ENCODE data around the gene CCND2.

Gene CCND2

GRCh38 chr12:4279198-4279690 is 5.7 kb downstream of the CCND2 start:
- H3K9ac ChIP-seq (ENCODE audit: low read depth, low read length, poor library complexity): no peak overlapping the region
- no peak overlapping the region for H2AK5ac ChIP-seq (ENCODE audit: low read depth, low read length)
- no peak overlapping the region for H2BK15ac ChIP-seq (ENCODE audit: low read length)
- H3K36me3 ChIP-seq (replicated peaks in 1 of 2; ENCODE audit: control insufficient read depth in 2 of 2, insufficient read depth in 2 of 2, low read length in 2 of 2): peaks cover 59 to 88% of the 10 kb centered on the region in 2 donors
- no peak overlapping the region for H3K14ac ChIP-seq (ENCODE audit: low read length)
- no peak overlapping the region for H4K91ac ChIP-seq (ENCODE audit: low read depth, low read length, poor library complexity)
- no peak overlapping the region for H2BK120ac ChIP-seq (ENCODE audit: low read depth, low read length)
- no peak overlapping the region for H2BK12ac ChIP-seq (ENCODE audit: low read length)
- H3K23ac ChIP-seq (ENCODE audit: low read depth, low read length, poor library complexity): no peak overlapping the region
- no peak overlapping the region for H2AFZ ChIP-seq (ENCODE audit: low read length)
- WGBS, 2 donors (ENCODE audit: extremely low coverage in 2 of 2, insufficient read length in 2 of 2, insufficient replicate concordance in 1 of 2): no CpG with 5 or more reads among the region's 10 CpGs
- no peaks in the 10 kb centered on the region for H3K27me3 ChIP-seq (ENCODE audit: control insufficient read depth in 3 of 3, insufficient read depth in 3 of 3, low read depth in 1 of 3, low read length in 3 of 3)
- H3K4ac ChIP-seq (ENCODE audit: low read length): no peak overlapping the region
- no peak overlapping the region for H4K8ac ChIP-seq (ENCODE audit: low read depth, low read length)
- peaks cover 17% of the 10 kb centered on the region for H3K79me1 ChIP-seq (ENCODE audit: low read depth, low read length)
- no peak overlapping the region for H2BK5ac ChIP-seq (ENCODE audit: low read length)
- H3K9me3 ChIP-seq (replicated peaks in 1 of 2; ENCODE audit: control insufficient read depth in 2 of 2, insufficient read depth in 1 of 2, low read depth in 1 of 2, low read length in 2 of 2): no peaks in the 10 kb centered on the region
- no peak overlapping the region for H3K18ac ChIP-seq (ENCODE audit: low read length)
- peaks cover 37 to 49% of the 10 kb centered on the region in 2 donors for H3K4me1 ChIP-seq (ENCODE audit: control insufficient read depth in 2 of 2, insufficient read depth in 1 of 2, low read depth in 1 of 2, low read length in 2 of 2)
- H3K4me3 ChIP-seq (ENCODE audit: low read length in 2 of 2): no peak overlapping the region
- H3K27ac ChIP-seq (replicated peaks; ENCODE audit: low read length): no peak overlapping the region
- no peak for DNase-seq (ENCODE audit: low spot score)
- no peak overlapping the region for H3K4me2 ChIP-seq (ENCODE audit: insufficient read depth, low read length, poor library complexity, severe bottlenecking)

GRCh38 chr12:4280351-4281163 is 7.0 kb downstream of the CCND2 start:
- H2AK5ac ChIP-seq (ENCODE audit: low read depth, low read length): no peak overlapping the region
- no peak overlapping the region for H3K4me3 ChIP-seq (ENCODE audit: low read length in 2 of 2)
- H2BK5ac ChIP-seq (ENCODE audit: low read length): no peak overlapping the region
- H3K4me1 ChIP-seq (ENCODE audit: control insufficient read depth in 2 of 2, insufficient read depth in 1 of 2, low read depth in 1 of 2, low read length in 2 of 2): peaks cover 41 to 49% of the 10 kb centered on the region in 2 donors
- no peak overlapping the region for H4K91ac ChIP-seq (ENCODE audit: low read depth, low read length, poor library complexity)
- H3K9me3 ChIP-seq (replicated peaks in 1 of 2; ENCODE audit: control insufficient read depth in 2 of 2, insufficient read depth in 1 of 2, low read depth in 1 of 2, low read length in 2 of 2): no peaks in the 10 kb centered on the region
- no peak overlapping the region for H2BK15ac ChIP-seq (ENCODE audit: low read length)
- H3K23ac ChIP-seq (ENCODE audit: low read depth, low read length, poor library complexity): no peak overlapping the region
- H2BK12ac ChIP-seq (ENCODE audit: low read length): no peak overlapping the region
- H3K36me3 ChIP-seq (replicated peaks in 1 of 2; ENCODE audit: control insufficient read depth in 2 of 2, insufficient read depth in 2 of 2, low read length in 2 of 2): peaks cover 67 to 99% of the 10 kb centered on the region in 2 donors
- H3K79me1 ChIP-seq (ENCODE audit: low read depth, low read length): peaks cover 18% of the 10 kb centered on the region
- H3K4ac ChIP-seq (ENCODE audit: low read length): no peak overlapping the region
- no peak overlapping the region for H3K18ac ChIP-seq (ENCODE audit: low read length)
- no peak overlapping the region for H3K9ac ChIP-seq (ENCODE audit: low read depth, low read length, poor library complexity)
- H3K4me2 ChIP-seq (ENCODE audit: insufficient read depth, low read length, poor library complexity, severe bottlenecking): no peak overlapping the region
- no peak overlapping the region for H3K14ac ChIP-seq (ENCODE audit: low read length)
- no peak overlapping the region for H2BK120ac ChIP-seq (ENCODE audit: low read depth, low read length)
- H3K27me3 ChIP-seq (ENCODE audit: control insufficient read depth in 3 of 3, insufficient read depth in 3 of 3, low read depth in 1 of 3, low read length in 3 of 3): no peaks in the 10 kb centered on the region
- H3K27ac ChIP-seq (replicated peaks; ENCODE audit: low read length): no peak overlapping the region
- WGBS, 2 donors (ENCODE audit: extremely low coverage in 2 of 2, insufficient read length in 2 of 2, insufficient replicate concordance in 1 of 2): no CpG with 5 or more reads among the region's 15 CpGs
- DNase-seq (ENCODE audit: low spot score): no peak
- H2AFZ ChIP-seq (ENCODE audit: low read length): no peak overlapping the region
- H4K8ac ChIP-seq (ENCODE audit: low read depth, low read length): no peak overlapping the region

GRCh38 chr12:4281173-4281654 is 7.7 kb downstream of the CCND2 start:
- H3K9me3 ChIP-seq (replicated peaks in 1 of 2; ENCODE audit: control insufficient read depth in 2 of 2, insufficient read depth in 1 of 2, low read depth in 1 of 2, low read length in 2 of 2): no peaks in the 10 kb centered on the region
- H3K18ac ChIP-seq (ENCODE audit: low read length): no peak overlapping the region
- H3K4me1 ChIP-seq (ENCODE audit: control insufficient read depth in 2 of 2, insufficient read depth in 1 of 2, low read depth in 1 of 2, low read length in 2 of 2): peaks cover 40 to 46% of the 10 kb centered on the region in 2 donors
- H3K4me2 ChIP-seq (ENCODE audit: insufficient read depth, low read length, poor library complexity, severe bottlenecking): no peak overlapping the region
- H4K91ac ChIP-seq (ENCODE audit: low read depth, low read length, poor library complexity): no peak overlapping the region
- no peak overlapping the region for H3K4me3 ChIP-seq (ENCODE audit: low read length in 2 of 2)
- H3K4ac ChIP-seq (ENCODE audit: low read length): no peak overlapping the region
- H2AK5ac ChIP-seq (ENCODE audit: low read depth, low read length): no peak overlapping the region
- no peak overlapping the region for H2BK5ac ChIP-seq (ENCODE audit: low read length)
- H3K79me1 ChIP-seq (ENCODE audit: low read depth, low read length): peaks cover 19% of the 10 kb centered on the region
- no peaks in the 10 kb centered on the region for H3K27me3 ChIP-seq (ENCODE audit: control insufficient read depth in 3 of 3, insufficient read depth in 3 of 3, low read depth in 1 of 3, low read length in 3 of 3)
- H3K23ac ChIP-seq (ENCODE audit: low read depth, low read length, poor library complexity): no peak overlapping the region
- no peak overlapping the region for H4K8ac ChIP-seq (ENCODE audit: low read depth, low read length)
- H3K14ac ChIP-seq (ENCODE audit: low read length): no peak overlapping the region
- no peak overlapping the region for H3K27ac ChIP-seq (replicated peaks; ENCODE audit: low read length)
- WGBS, 2 donors (ENCODE audit: extremely low coverage in 2 of 2, insufficient read length in 2 of 2, insufficient replicate concordance in 1 of 2): no CpG with 5 or more reads among the region's 16 CpGs
- no peak overlapping the region for H2BK12ac ChIP-seq (ENCODE audit: low read length)
- no peak overlapping the region for H3K9ac ChIP-seq (ENCODE audit: low read depth, low read length, poor library complexity)
- no peak overlapping the region for H2AFZ ChIP-seq (ENCODE audit: low read length)
- no peak overlapping the region for H2BK120ac ChIP-seq (ENCODE audit: low read depth, low read length)
- H2BK15ac ChIP-seq (ENCODE audit: low read length): no peak overlapping the region
- H3K36me3 ChIP-seq (replicated peaks in 1 of 2; ENCODE audit: control insufficient read depth in 2 of 2, insufficient read depth in 2 of 2, low read length in 2 of 2): peaks cover 67 to 99% of the 10 kb centered on the region in 2 donors
- DNase-seq (ENCODE audit: low spot score): no peak

GRCh38 chr12:4282103-4282891 is 8.7 kb downstream of the CCND2 start:
- Histone ChIP-seq H3K4me3 (ENCODE audit: low read length in 2 of 2) (no peak overlapping the region), H3K4me1 (ENCODE audit: control insufficient read depth in 2 of 2, insufficient read depth in 1 of 2, low read depth in 1 of 2, low read length in 2 of 2) (peaks cover 46% of the 10 kb centered on the region in 2 donors), H4K91ac (ENCODE audit: low read depth, low read length, poor library complexity) (no peak overlapping the region), H3K23ac (ENCODE audit: low read depth, low read length, poor library complexity) (no peak overlapping the region), H2BK12ac (ENCODE audit: low read length) (no peak overlapping the region), H3K9me3 (replicated peaks in 1 of 2; ENCODE audit: control insufficient read depth in 2 of 2, insufficient read depth in 1 of 2, low read depth in 1 of 2, low read length in 2 of 2) (no peaks in the 10 kb centered on the region), H3K9ac (ENCODE audit: low read depth, low read length, poor library complexity) (no peak overlapping the region), H3K79me1 (ENCODE audit: low read depth, low read length) (peaks cover 19% of the 10 kb centered on the region), H3K4ac (ENCODE audit: low read length) (no peak overlapping the region), H4K8ac (ENCODE audit: low read depth, low read length) (no peak overlapping the region), H3K18ac (ENCODE audit: low read length) (no peak overlapping the region), H2AK5ac (ENCODE audit: low read depth, low read length) (no peak overlapping the region), H3K36me3 (replicated peaks in 1 of 2; ENCODE audit: control insufficient read depth in 2 of 2, insufficient read depth in 2 of 2, low read length in 2 of 2) (peaks cover 75 to 100% of the 10 kb centered on the region in 2 donors), H3K14ac (ENCODE audit: low read length) (no peak overlapping the region), H2AFZ (ENCODE audit: low read length) (no peak overlapping the region), H2BK120ac (ENCODE audit: low read depth, low read length) (no peak overlapping the region), H3K27me3 (ENCODE audit: control insufficient read depth in 3 of 3, insufficient read depth in 3 of 3, low read depth in 1 of 3, low read length in 3 of 3) (no peaks in the 10 kb centered on the region), H3K27ac (replicated peaks; ENCODE audit: low read length) (no peak overlapping the region), H3K4me2 (ENCODE audit: insufficient read depth, low read length, poor library complexity, severe bottlenecking) (no peak overlapping the region), H2BK5ac (ENCODE audit: low read length) (no peak overlapping the region), H2BK15ac (ENCODE audit: low read length) (no peak overlapping the region)
- no CpG with 5 or more reads among the region's 16 CpGs for WGBS, 2 donors (ENCODE audit: extremely low coverage in 2 of 2, insufficient read length in 2 of 2, insufficient replicate concordance in 1 of 2)
- no peak for DNase-seq (ENCODE audit: low spot score)
